HEK293T (cell line): ENCODE results near the gene DLK1.

Source experiments
- ARNT ChIP-seq: fragments of 450-650 bp; IDR thresholded peaks from 2 replicates; pipeline ENCODE4 v1.6.1; 2017; ENCODE audit warnings: mild to moderate bottlenecking
- BHLHE40 ChIP-seq: fragments of 450-650 bp; IDR thresholded peaks from 2 replicates; pipeline ENCODE4 v1.6.1; 2016; ENCODE audit warnings: mild to moderate bottlenecking, moderate library complexity, borderline replicate concordance
- CTBP1 ChIP-seq: fragments of 450-650 bp; IDR thresholded peaks from 2 replicates; pipeline ENCODE4 v1.6.1; 2016; ENCODE audit warnings: borderline replicate concordance
- FOXA1 ChIP-seq: fragments of 450-650 bp; IDR thresholded peaks from 2 replicates; pipeline ENCODE4 v1.6.1; 2016; ENCODE audit warnings: mild to moderate bottlenecking
- FOXK2 ChIP-seq: fragments of 450-650 bp; IDR thresholded peaks from 2 replicates; pipeline ENCODE4 v1.6.1; 2016; ENCODE audit warnings: mild to moderate bottlenecking
- FOXM1 ChIP-seq: fragments of 450-650 bp; IDR thresholded peaks from 2 replicates; pipeline ENCODE4 v1.6.1; 2017; ENCODE audit warnings: mild to moderate bottlenecking, borderline replicate concordance
- HDGF ChIP-seq: fragments of 450-650 bp; IDR thresholded peaks from 2 replicates; pipeline ENCODE4 v1.6.1; 2017; ENCODE audit warnings: antibody characterized with exemption, borderline replicate concordance
- L3MBTL2 ChIP-seq: fragments of 450-650 bp; conservative IDR thresholded peaks from 2 replicates; pipeline ENCODE4 v1.6.1; 2016; ENCODE audit warnings: mild to moderate bottlenecking
- LEF1 ChIP-seq: fragments of 450-650 bp; IDR thresholded peaks from 2 replicates; pipeline ENCODE4 v1.6.1; 2017; ENCODE audit warnings: mild to moderate bottlenecking, borderline replicate concordance
- NFRKB ChIP-seq: fragments of 450-650 bp; IDR thresholded peaks from 2 replicates; pipeline ENCODE4 v1.6.1; 2016; ENCODE audit warnings: mild to moderate bottlenecking, moderate library complexity
- SP1 ChIP-seq: fragments of 450-650 bp; IDR thresholded peaks from 2 replicates; pipeline ENCODE4 v1.6.1; 2017
- SUZ12 ChIP-seq: fragments of 450-650 bp; IDR thresholded peaks from 2 replicates; pipeline ENCODE4 v1.6.1; 2016; ENCODE audit warnings: mild to moderate bottlenecking
- TARDBP ChIP-seq: fragments of 450-650 bp; IDR thresholded peaks from 2 replicates; pipeline ENCODE4 v1.6.1; 2016
- ZNF384 ChIP-seq: fragments of 450-650 bp; IDR thresholded peaks from 2 replicates; pipeline ENCODE4 v1.6.1; 2016

DNA sequence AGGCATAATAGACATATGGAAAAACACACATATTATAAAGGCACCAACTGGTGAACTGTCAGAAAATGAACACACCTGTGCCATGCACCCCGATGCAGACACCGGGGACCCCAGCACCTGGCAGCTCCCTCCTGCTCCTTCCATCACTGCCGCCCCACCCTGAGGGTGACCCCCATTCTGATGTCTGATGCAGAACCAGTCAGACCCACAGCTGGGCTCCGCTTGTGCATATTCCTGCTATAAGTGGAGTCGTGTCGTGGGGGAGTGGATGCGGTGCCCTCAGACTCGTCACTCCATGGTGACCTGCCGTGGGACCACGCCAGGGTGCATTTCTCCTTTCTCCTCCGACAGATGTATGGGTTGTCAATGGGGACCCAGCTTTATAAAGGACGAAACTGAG is 53.6 kb downstream of the DLK1 start:
- TF ChIP-seq FOXK2 (no peak), SP1 (no peak), ARNT (no peak), NFRKB (no peak), FOXA1 (no peak), HDGF (no peak), L3MBTL2 (no peak), FOXM1 (no peak), SUZ12 (no peak), CTBP1 (no peak), BHLHE40 (no peak), ZNF384 (no peak), LEF1 (no peak), TARDBP (no peak)
